Activated CD8-positive, alpha-beta T cell treated with anti-CD3 and anti-CD28 coated beads, Interleukin-2, amount 10 ng/mL, durations not matched to agents 7 days and 5 days (primary cell): ENCODE measurements around the gene AHNAK2. TPM values are rescaled to one million over a fixed set of nuclear protein-coding genes. Genes with fewer than 3 reads are reported as not detected.
"Not testable (repeated sequence)": the region's sequence is repeated elsewhere in the genome, so short reads cannot be mapped to it uniquely, and the experiment has no call there.

ENCODE experiments used
- ATAC-seq: fragments of 150-1000 bp; cut with Tn5 transposase; one replicate; pipeline ENCODE4 v1.10.0; 2021; ENCODE audit warnings: moderate library complexity
- CTCF ChIA-PET: fragments of 350-600 bp; sonication (Branson Sonifier 250); formaldehyde crosslinking; loops from one replicate; lab custom pipeline; 2021; ENCODE audit warnings: antibody characterized with exemption; lab: Charles Lee
- POLR2A ChIA-PET: fragments of 350-600 bp; sonication (Branson Sonifier 250); formaldehyde crosslinking; loops from one replicate; lab custom pipeline; 2021; ENCODE audit warnings: antibody characterized with exemption; lab: Charles Lee
- DNase-seq: peaks from one replicate; pipeline ENCODE4 v3.0.0-alpha.2; 2020
- H3K27ac Mint-ChIP-seq: one replicate; pipeline ENCODE4 v1.8.0; 2021; ENCODE audit warnings: mild to moderate bottlenecking, mixed read lengths
- H3K27me3 Mint-ChIP-seq: one replicate; pipeline ENCODE4 v1.8.0; 2021; ENCODE audit warnings: low read depth, mixed read lengths
- H3K36me3 Mint-ChIP-seq: one replicate; pipeline ENCODE4 v1.8.0; 2021; ENCODE audit warnings: low read depth, mixed read lengths
- H3K4me1 Mint-ChIP-seq: one replicate; pipeline ENCODE4 v1.8.0; 2021; ENCODE audit warnings: low read depth, mixed read lengths
- H3K4me3 Mint-ChIP-seq: one replicate; pipeline ENCODE4 v1.8.0; 2021; ENCODE audit warnings: mild to moderate bottlenecking, mixed read lengths
- H3K9me3 Mint-ChIP-seq: one replicate; pipeline ENCODE4 v1.8.0; 2022; ENCODE audit warnings: mixed read lengths; ENCODE audit not compliant: insufficient read depth
- total RNA-seq, 2 experiments: library from RNA; stranded (reverse); gene quantifications; one replicate each; pipeline ENCODE4 v1.2.3, GENCODE V29; 2021

Gene AHNAK2
- total RNA-seq: not detected

DNA sequence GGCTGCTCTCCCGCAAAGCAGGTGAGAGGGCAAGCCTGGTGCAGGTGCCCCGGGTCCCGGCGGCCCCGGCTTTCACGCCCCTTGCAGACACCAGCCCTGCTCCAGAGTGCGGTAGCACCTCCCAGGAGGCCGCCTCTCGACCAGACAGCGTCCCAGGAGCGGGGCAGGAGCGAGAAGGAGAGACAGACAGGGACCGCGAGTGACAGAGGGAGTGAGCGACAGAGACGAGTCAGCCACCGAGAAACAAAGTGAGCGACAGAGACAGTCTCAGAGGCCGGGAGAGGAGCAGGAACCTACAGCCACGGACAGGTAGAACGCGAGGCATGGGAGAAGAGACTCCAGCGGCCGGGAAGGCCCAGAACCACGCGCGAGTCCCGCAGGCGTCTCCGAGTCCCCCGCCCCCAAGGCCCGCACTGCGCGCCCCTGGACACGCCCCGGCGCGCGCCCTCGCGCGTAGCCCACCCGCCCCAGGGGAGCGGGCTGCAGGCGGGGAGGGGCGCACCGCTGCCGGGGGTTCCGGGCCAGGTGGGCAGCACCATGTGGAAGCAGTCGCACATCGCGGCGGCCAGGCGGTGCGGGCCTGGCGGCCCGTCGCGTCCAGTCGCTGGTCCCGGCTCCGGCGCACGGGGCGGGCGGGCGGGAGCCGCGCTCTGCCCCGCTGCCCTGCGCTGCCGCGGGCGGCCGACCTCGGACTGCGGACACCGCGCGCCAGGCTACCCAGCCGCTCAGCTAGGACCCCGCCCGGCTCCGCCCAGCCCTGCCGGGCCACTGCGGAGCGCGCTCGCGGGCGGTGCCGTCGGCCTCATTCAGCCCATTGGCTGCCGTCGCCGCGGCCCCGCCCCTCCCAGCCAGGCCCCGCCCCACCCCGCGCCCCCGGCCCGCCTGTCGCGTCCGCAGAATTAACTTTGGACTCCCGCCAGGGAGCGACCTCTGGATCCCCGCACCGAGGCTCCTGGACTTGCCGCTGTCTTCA is at the start of gene AHNAK2:
Gene AHNAK2, minus strand, starts transcription at position 694 of the 973 bp plus-strand sequence. Its CDS starts 137 bp downstream, at position 557.
- CTCF ChIA-PET: interaction anchor here (1.3 kb wide), 1 partner anchor 67 kb away, joined by 4 read pairs; no protein-coding TSS in a partner anchor
- no peaks in the 10 kb centered on the region for H3K36me3 Mint-ChIP-seq

DNA sequence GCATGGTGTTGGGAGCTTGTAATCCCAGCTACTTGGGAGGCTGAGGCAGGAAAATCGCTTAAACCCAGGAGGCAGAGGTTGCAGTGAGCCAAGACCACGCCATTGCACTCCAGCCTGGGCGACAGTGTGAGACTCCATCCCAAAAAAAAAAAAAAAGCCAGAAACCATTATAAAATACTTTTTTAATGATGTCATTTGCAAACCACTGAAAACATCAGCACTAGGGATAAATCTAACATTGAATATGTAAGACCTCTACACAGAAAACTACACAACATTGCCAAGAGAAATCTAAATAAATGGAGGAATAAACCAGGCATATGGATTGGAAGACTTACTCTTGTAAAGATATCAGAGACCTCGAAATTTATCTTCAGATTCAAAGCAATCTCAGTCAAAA is 49.5 kb upstream of the AHNAK2 start:
- H3K9me3 Mint-ChIP-seq, H3K27ac Mint-ChIP-seq, H3K4me3 Mint-ChIP-seq, H3K27me3 Mint-ChIP-seq, H3K36me3 Mint-ChIP-seq, DNase-seq, POLR2A ChIA-PET, ATAC-seq: not testable (repeated sequence)
- peaks cover 33% of the 10 kb centered on the region for H3K4me1 Mint-ChIP-seq
- CTCF ChIA-PET: interaction anchor here (0.9 to 4.4 kb wide), 3 partner anchors 8 to 17 kb away, joined by 3 to 38 read pairs (median 3); no protein-coding TSS in a partner anchor

More for the DNA sequence above, at the start of gene AHNAK2:
- no peak within 1 kb of the TSS for H3K27ac Mint-ChIP-seq
- no peaks in the 10 kb centered on the region for H3K9me3 Mint-ChIP-seq
- ATAC-seq (peak; percentile 77), DNase-seq (peak; percentile 44)
- POLR2A ChIA-PET: no interaction called here
- peak within 1 kb of the TSS; percentile 61 for H3K4me3 Mint-ChIP-seq
- peaks cover 10% of the 10 kb centered on the region for H3K4me1 Mint-ChIP-seq
- peaks cover 30% of the 10 kb centered on the region for H3K27me3 Mint-ChIP-seq

DNA sequence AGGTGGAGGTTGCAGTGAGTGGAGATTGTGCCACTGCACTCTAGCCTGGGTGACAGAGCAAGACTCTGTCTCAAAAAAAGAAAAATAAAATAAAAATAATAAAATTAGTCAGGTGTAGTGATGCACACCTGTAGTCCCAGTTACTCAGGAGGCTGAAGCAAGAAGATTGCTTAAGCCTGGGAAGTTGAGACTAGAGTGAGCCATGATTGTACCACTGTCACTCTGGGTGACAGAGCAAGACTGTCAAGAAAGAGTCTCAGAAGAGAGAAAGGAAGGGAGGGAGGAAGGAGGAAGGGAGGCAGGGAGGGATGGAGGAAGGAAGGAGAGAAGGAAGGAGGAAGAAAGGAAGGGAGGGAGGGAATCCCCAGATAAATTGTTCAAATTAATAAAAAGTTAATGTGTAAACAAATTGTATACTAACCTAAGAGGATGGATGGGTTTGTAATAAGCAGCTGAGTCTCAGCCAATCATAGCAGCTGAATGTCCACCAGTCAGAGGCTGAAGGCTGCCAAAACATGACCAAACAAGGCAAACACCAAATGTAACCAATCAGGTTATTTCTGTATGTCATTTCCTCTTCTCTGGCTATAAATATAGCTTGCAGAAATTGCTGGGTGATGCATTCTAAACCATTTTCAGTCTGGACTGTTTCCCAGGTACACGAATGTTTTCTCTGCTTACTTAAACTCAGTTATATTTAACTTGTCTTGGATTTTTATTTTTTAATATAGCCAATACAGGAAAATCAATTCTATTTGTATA is 48.8 kb upstream of the AHNAK2 start:
- H3K27ac Mint-ChIP-seq: peak overlapping the region; percentile 73
- no peak overlapping the region for H3K4me3 Mint-ChIP-seq
- H3K4me1 Mint-ChIP-seq: peaks cover 36% of the 10 kb centered on the region
- H3K9me3 Mint-ChIP-seq: no peaks in the 10 kb centered on the region
- ChIA-PET CTCF (interaction anchor here (0.9 to 4.4 kb wide), 3 partner anchors 8 to 18 kb away, joined by 3 to 38 read pairs (median 3); no protein-coding TSS in a partner anchor), POLR2A (no interaction called here)
- DNase-seq (no peak), ATAC-seq (no peak)
- H3K27me3 Mint-ChIP-seq: no peaks in the 10 kb centered on the region
- H3K36me3 Mint-ChIP-seq: peaks cover 6% of the 10 kb centered on the region

DNA sequence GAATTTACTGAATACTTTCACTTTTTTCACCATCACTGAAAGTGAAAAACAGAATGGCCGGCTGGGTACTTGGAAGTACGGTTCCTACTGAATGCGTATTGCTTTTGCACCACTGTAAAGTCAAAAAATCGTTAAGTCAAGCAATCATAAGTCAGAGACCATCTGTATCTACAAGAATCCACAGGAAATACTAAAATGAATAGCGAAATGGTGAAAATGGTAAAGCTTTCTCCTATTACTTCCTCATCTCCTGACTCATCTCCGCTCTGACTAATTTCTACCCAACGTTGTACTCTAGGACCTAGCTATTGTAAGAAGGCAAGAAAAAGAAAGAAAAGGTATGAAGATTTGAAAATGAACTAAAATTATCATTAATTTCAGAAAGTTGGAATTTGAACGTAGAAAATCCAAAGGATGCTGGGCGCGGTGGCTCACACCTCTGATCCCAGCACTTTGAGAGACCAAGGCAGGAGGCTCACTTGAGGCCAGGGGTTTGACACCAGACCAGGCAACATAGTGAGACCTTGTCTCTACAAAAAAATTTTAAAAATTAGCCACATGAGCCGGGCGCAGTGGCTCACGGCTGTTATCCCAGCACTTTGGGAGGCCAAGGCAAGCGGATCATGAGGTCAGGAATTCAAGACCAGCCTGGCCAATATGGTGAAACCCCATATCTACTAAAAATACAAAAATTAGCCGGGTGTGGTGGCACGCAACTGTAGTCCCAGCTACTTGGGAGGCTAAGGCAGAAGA is 48.0 kb upstream of the AHNAK2 start:
- no peak overlapping the region for H3K4me3 Mint-ChIP-seq
- no peak for DNase-seq
- H3K27ac Mint-ChIP-seq: peak overlapping the region; percentile 66
- H3K9me3 Mint-ChIP-seq: no peaks in the 10 kb centered on the region
- ChIA-PET POLR2A (no interaction called here), CTCF (interaction anchor here (0.9 to 4.4 kb wide), 4 partner anchors 9 to 60 kb away, joined by 3 to 38 read pairs (median 3); no protein-coding TSS in a partner anchor)
- peaks cover 40% of the 10 kb centered on the region for H3K4me1 Mint-ChIP-seq
- peaks cover 6% of the 10 kb centered on the region for H3K36me3 Mint-ChIP-seq
- no peak for ATAC-seq
- no peaks in the 10 kb centered on the region for H3K27me3 Mint-ChIP-seq

DNA sequence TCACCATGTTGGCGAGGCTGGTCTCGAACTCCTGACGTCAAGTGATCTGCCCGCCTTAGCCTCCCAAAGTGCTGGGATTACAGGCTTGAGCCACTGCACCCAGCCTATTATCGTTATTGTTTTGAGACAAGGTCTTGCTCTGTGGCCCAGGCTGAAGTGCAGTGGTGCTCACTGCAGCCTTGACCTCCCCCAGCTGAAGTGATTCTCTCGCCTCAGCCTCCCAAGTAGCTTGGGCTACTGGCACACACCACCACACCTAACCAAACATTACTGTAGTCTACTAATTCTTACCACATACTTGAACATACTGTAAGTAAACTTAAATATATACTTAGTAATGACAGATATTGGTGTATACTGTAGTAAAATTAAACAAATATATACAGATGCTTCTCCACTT is 47.3 kb upstream of the AHNAK2 start:
- H3K27me3 Mint-ChIP-seq: no peaks in the 10 kb centered on the region
- no peaks in the 10 kb centered on the region for H3K9me3 Mint-ChIP-seq
- H3K4me1 Mint-ChIP-seq: peaks cover 40% of the 10 kb centered on the region
- H3K4me3 Mint-ChIP-seq: no peak overlapping the region
- H3K27ac Mint-ChIP-seq: peak overlapping the region; percentile 83
- peaks cover 6% of the 10 kb centered on the region for H3K36me3 Mint-ChIP-seq
- DNase-seq: no peak
- CTCF ChIA-PET: interaction anchor here (1.0 to 4.4 kb wide), 3 partner anchors 10 to 19 kb away, joined by 3 to 38 read pairs (median 3); no protein-coding TSS in a partner anchor
- POLR2A ChIA-PET: interaction anchor here (0.6 kb wide), 1 partner anchor 40 kb away, joined by 3 read pairs; the partner anchor contains the start of gene GPR132
- no peak for ATAC-seq

DNA sequence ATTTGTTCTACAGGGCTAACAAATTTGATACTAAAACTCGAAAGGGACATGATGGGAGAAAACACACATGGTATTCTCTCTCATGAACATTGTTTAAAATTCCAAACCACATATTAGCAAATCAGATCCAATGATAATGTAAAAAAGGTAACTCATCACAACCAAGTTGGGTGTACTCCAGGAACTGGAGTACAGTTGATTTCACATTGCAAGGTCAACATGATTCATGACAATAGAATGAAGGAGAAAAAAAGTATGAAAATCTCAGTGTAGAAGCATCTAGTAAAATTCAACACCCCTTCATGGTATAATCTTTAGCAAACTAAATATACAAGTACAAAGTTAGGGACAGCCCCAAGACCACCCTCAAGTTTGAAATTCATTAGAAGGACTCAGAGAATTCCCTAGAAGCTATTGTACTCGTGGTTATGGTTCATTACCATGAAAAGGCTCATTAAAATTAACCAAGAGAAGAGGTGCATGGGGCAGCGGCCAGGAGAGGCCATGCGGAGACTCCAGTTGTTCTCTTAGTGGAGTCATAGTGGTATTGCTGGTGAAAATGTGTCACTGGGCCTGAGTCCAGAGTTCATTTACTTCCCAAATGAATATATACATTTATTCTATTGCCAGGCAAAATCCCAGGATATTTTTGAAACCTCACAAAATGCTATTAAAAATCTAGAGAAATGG is 45.8 kb upstream of the AHNAK2 start:
- no peak overlapping the region for H3K27ac Mint-ChIP-seq
- H3K4me3 Mint-ChIP-seq: no peak overlapping the region

DNA sequence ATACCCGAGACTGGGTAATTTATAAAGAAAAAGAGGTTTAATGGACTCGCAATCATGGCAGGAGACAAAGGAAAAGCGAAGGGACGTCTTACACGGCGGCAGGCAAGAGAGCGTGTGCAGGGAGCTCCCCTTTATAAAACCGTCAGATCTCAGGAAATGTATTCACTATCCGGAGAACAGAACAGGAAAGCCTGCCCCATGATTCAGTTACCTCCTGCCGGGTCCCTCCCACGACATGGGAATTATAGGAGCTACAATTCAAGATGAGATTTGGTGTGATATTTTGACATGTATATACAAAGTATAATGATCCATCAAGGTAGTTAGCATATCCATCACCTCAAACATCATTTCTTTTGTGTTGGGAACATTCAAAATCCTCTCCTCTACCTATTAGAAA is 45.0 kb upstream of the AHNAK2 start:
- CTCF ChIA-PET: interaction anchor here (1.2 kb wide), 1 partner anchor 33 kb away, joined by 3 read pairs; no protein-coding TSS in a partner anchor
- H3K27ac Mint-ChIP-seq: no peak overlapping the region
- H3K4me3 Mint-ChIP-seq: peak overlapping the region; percentile 16
- H3K36me3 Mint-ChIP-seq: peaks cover 28% of the 10 kb centered on the region
- peaks cover 56% of the 10 kb centered on the region for H3K4me1 Mint-ChIP-seq
- DNase-seq (no peak), ATAC-seq (no peak)
- no peaks in the 10 kb centered on the region for H3K9me3 Mint-ChIP-seq
- POLR2A ChIA-PET: interaction anchor here (1.1 kb wide), 1 partner anchor 278 kb away, joined by 7 read pairs; no protein-coding TSS in a partner anchor
- no peaks in the 10 kb centered on the region for H3K27me3 Mint-ChIP-seq

More for the DNA sequence above, 45.8 kb upstream of the AHNAK2 start:
- DNase-seq: no peak
- H3K9me3 Mint-ChIP-seq: no peaks in the 10 kb centered on the region
- H3K27me3 Mint-ChIP-seq: no peaks in the 10 kb centered on the region
- H3K36me3 Mint-ChIP-seq: peaks cover 20% of the 10 kb centered on the region
- ATAC-seq: no peak
- peaks cover 49% of the 10 kb centered on the region for H3K4me1 Mint-ChIP-seq
- POLR2A ChIA-PET: interaction anchor here (1.1 kb wide), 1 partner anchor 277 kb away, joined by 7 read pairs; no protein-coding TSS in a partner anchor
- CTCF ChIA-PET: no interaction called here

DNA sequence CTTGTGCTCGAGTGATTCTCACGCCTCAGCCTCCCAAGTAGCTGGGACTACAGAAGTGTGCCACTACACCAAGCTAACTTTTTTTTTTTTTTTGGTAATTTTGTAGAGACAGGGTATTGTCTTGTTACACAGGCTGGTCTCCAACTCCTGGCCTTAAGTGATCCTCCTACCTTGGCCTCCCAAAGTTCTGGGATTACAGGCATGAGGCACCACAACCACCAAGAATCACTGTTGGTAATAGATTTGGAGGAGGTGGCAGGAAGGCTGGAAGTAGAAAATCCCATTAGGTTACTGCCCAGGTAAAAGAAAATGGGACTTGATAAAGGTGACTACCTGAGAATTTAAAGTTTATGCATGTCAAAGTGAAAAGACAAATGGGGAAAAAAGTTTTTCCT is 44.1 kb upstream of the AHNAK2 start:
- POLR2A ChIA-PET: no interaction called here
- no peak for DNase-seq
- Mint-ChIP-seq H3K4me3 (peak overlapping the region; percentile 93), H3K36me3 (peaks cover 33% of the 10 kb centered on the region), H3K4me1 (peaks cover 62% of the 10 kb centered on the region), H3K9me3 (no peaks in the 10 kb centered on the region), H3K27ac (peak overlapping the region; percentile 85), H3K27me3 (no peaks in the 10 kb centered on the region)
- ATAC-seq: no peak
- CTCF ChIA-PET: interaction anchor here (1.2 kb wide), 1 partner anchor 32 kb away, joined by 3 read pairs; no protein-coding TSS in a partner anchor

DNA sequence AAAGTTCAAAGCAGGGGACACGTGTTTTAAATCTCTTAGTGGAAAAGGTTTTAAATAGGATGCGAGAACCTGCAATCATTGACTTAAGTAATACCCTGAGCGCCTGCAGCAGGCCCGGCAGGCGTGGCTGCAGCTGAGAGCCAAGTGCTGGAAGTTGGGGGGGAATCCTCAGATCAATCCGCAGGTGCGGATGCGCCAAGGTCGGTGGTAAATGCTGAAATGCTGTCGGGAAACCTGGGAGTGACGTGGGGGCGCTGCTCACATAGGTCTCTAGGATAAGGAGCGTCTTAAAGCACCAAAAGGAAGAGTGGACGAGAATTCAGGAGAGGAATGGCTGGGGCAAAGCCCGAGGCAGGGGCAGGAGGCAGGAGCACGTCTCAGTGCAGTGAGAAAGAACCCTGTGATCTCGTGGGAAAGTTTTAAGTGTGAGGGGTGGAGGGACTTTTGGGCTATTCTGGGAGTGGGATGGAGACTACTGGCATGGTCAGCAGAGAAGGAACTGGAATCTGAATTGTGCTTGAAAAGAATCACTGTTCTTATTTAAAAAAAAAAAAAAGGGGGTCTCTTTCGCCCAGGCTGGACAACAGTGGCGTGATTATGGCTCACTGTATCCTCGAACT is 43.6 kb upstream of the AHNAK2 start:
- ATAC-seq: peak; percentile 1
- H3K4me3 Mint-ChIP-seq: peak overlapping the region; percentile 93
- ChIA-PET POLR2A (interaction anchor here (1.0 to 2.9 kb wide), 6 partner anchors 10 to 44 kb away, joined by 3 to 15 read pairs (median 5); partner anchors contain the start of gene GPR132), CTCF (interaction anchor here (1.0 to 3.3 kb wide), 4 partner anchors 10 to 64 kb away, joined by 3 to 36 read pairs (median 5); no protein-coding TSS in a partner anchor)
- H3K27ac Mint-ChIP-seq: peak overlapping the region; percentile 85
- no peaks in the 10 kb centered on the region for H3K9me3 Mint-ChIP-seq
- peaks cover 62% of the 10 kb centered on the region for H3K4me1 Mint-ChIP-seq
- DNase-seq: peak; percentile 52
- peaks cover 34% of the 10 kb centered on the region for H3K36me3 Mint-ChIP-seq
- no peaks in the 10 kb centered on the region for H3K27me3 Mint-ChIP-seq
